Measurements from ENCODE around the gene PPP1R3E.
A peak's percentile ranks its signal among the peaks of the same experiment; 100 is the strongest.

Gene PPP1R3E

GRCh38 chr14:23322568-23323517 lies 20.2 kb upstream of the PPP1R3E start:
- no peak for DNase-seq

GRCh38 chr14:23321572-23322547 lies 19.2 kb upstream of the PPP1R3E start:
- DNase-seq = no peak

GRCh38 chr14:23320584-23321571 lies 18.2 kb upstream of the PPP1R3E start, which contains the start of gene PABPN1:
Gene PABPN1 (plus strand): TSS chr14:23321457. CDS start chr14:23321470, 13 bp downstream.
- peak; percentile 75 for DNase-seq

GRCh38 chr14:23319746-23320583 lies 17.3 kb upstream of the PPP1R3E start:
- DNase-seq = no peak

- no peak for DNase-seq
These were observed 13.6 kb upstream of the PPP1R3E start for GRCh38 chr14:23316300-23316699.

- no peak for DNase-seq
These were observed 7.9 kb upstream of the PPP1R3E start for GRCh38 chr14:23310546-23310945.

- DNase-seq = no peak
These were observed 6.2 kb upstream of the PPP1R3E start for GRCh38 chr14:23308721-23309445.

GRCh38 chr14:23307687-23308644 lies 5.3 kb upstream of the PPP1R3E start:
- DNase-seq = no peak

- no peak for DNase-seq
These were observed 4.5 kb upstream of the PPP1R3E start for GRCh38 chr14:23307146-23307530.

- no peak for DNase-seq
These were observed 3.9 kb upstream of the PPP1R3E start, which contains the start of gene BCL2L2 for GRCh38 chr14:23306412-23307145. Gene BCL2L2 (plus strand): TSS chr14:23306833. CDS start chr14:23307768, 935 bp downstream.

GRCh38 chr14:23301969-23302289 lies 730 bp downstream of the PPP1R3E start:
- DNase-seq = no peak

- DNase-seq = peak; percentile 93
These were observed 1.2 kb downstream of the PPP1R3E start for GRCh38 chr14:23301288-23301968.

GRCh38 chr14:23300687-23301223 lies 1.9 kb downstream of the PPP1R3E start:
- no peak for DNase-seq

- no peak for DNase-seq
These were observed 2.5 kb downstream of the PPP1R3E start for GRCh38 chr14:23299986-23300686.

GRCh38 chr14:23299211-23299957 lies 3.3 kb downstream of the PPP1R3E start:
- no peak for DNase-seq

Data from cortex of kidney (tissue), 1 donor.